GM21528 (cell line): ENCODE data around the gene NT5DC3.
"Not testable (repeated sequence)": the region's sequence is repeated elsewhere in the genome, so short reads cannot be mapped to it uniquely, and the experiment has no call there.

ENCODE experiments used
- ATAC-seq: cut with Tn5 transposase; IDR thresholded peaks from one replicate; pipeline ENCODE4 v1.9.1; 2021; ENCODE audit warnings: mild to moderate bottlenecking, moderate library complexity; ENCODE audit not compliant: unreplicated experiment, low FRiP score

The NT5DC3 gene

DNA sequence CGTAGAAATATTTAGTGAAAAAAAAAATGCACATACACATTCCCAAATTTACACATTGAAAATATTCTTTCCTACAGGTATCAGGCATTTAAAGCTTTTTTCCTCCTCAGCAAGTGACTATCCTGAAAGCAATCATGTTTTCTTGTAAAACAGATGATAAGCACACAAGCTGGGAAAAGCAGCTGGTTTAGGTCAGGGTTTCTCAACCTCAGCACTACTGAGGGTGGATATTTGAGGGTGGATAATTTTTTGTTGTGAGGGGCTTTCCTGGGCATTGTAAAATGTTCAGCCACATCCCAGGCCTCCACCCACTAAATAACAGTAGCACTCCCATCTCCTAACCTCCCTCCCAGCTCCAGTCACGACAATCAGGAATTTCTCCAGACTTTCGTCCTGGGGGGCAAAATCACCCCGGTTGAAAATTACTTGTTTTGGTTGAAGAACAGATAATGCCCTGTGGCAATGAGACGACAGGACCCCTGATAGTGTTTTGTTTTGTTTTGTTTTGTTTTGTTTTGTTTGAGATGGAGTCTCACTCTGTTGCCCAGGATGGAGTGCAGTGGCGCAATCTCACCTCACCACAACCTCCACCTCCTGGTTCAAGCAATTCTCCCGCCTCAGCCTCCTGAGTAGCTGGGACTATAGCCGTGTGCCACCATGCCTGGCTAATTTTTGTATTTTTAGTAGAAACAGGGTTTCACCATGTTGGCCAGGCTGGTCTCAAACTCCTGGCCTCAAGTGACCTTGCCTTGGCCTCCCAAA, 15.0 kb upstream of the NT5DC3 start:
- ATAC-seq: no peak

DNA sequence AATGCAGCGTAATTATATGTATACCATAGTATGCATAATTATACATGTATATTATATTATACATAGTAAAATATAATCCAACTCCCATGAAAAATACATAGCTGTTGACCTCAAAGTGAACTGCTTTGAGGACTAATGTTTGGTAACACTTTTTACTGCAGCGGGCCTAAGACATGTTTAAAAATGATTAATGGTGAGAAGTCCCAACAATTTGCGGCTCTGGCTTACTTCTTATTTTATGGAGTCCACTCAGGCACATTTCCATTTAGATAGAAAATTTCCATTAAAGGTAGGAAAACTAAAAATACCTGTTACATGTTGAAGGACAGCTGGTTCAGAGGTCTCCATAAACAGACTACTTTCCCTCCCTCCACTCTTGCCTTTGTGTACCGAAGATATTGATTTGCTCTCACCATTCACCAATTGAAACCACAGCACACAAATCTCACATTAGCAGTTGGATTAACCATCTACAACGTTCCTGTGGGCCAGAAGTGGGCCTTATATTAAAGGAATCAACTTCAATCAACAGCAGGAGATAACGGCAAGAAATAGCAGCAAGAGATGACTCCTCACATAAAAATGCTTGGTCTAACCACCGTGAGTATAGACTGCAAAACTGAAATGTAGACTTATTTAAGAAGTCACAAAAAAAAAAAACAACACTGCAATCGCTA, 14.1 kb upstream of the NT5DC3 start:
- ATAC-seq: no peak

DNA sequence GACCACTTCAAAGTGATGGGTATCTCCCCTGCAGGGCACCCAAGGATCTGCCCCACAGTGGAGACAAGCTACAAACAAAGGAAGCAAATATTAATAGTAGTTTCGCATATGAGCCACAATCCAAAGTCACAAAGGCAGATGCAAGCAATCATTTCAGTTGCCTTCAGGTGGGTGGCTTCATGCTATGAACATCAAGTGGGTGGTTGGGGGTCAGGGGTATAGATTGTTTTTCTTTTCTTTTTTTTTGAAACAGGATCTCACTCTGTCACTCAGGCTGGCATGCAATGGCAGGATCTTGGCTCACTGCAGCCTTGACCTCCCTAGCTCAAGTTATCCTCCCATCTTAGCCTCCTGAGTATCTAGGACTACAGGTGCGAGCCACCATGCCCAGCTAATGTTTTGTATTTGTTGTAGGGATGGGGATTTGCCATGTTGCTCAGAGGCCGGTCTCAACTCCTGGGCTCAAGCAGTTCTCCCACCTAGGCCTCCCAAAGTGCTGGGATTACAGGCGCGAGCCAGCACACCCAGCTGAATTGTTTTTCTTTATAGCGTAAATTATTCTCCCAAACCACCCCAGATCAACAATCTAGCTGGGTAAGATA, 13.4 kb upstream of the NT5DC3 start:
- ATAC-seq: no peak

DNA sequence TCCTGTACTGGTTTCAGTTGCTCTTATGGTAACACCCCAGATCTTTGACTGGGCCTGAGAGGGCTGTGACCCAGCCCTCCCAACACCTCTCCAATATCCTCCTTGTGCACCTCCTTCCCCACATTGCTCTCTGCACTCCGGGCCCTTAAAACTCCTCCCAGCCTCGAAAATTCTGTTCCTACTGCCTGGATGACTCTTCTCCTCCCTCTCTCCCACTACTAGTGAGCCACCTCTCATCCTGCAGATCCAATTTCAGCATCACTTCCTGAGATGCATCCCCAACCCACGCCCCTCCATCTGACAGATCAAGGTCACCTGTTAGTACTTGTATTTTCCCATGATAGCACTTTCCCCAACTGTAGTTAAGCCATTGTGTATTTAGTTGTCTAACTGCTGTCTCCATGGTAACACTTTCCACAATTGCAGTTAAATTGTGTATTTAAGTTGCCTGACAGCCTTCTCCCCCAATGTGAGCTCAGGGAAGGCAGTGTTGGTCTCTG, 11.5 kb upstream of the NT5DC3 start:
- ATAC-seq: no peak

DNA sequence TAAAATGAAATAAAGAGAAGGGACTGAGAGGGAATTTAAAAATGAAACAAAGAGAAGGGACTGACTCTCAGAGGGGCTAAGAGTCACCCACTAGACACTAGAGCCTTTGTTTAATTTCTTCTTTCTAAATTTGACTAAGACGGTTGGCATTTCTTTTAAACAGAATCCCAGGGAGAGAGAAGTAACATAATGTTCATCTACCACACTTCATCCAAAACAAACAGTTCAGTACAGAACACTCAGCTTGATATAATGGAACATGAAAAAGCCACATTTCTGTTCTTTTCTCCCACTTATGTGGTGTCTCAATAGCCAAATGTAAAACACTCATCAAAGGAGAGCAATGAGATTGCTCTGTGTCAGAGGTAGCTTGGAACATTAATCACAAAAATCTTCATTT, 10.1 kb upstream of the NT5DC3 start:
- no peak for ATAC-seq

DNA sequence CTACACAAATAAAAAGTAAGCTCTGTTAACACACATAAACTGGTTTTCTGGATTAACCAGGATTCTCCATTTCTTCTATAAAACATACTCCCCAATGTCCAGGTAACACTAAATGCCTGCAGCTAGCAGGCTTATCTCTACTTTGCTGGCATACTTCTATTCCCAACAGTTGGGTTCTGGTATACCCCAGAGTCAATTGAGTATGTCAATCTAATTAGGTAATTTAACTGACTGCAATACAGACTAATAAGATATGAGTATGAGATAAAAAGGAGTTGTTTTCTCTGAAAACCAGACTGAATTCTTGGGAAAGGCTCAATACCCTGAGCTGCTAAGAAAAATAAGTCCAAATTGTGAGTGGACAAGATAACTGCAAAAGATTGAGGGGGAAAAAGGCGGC, 9.4 kb upstream of the NT5DC3 start:
- ATAC-seq: no peak

DNA sequence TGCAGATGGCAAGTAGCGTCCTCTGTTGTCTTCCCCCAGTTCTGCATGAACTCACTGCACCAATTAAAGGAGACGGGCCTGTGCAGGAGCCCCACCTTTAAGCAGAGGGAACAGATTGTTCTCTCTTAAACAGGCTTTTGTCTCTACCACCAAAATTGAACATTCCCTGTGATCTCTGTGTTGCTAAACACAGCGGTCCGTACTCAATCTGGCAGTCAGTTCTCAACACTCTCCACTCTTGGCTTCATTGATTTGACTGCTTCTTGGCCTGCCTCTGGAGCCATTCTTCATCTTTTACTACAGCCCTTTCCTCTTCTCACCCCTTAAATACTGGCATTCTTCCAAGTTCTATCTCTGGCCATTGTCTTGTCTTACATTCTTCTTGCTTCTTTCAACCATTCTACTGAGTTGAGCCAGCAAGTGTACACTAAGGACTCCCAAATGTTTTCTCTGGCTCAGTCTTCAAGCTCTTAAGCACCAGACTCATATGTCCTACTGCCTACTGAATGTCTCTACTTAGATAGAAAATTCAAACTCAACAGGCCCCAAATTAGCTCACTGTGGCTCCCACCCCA, 8.0 kb upstream of the NT5DC3 start:
- no peak for ATAC-seq

DNA sequence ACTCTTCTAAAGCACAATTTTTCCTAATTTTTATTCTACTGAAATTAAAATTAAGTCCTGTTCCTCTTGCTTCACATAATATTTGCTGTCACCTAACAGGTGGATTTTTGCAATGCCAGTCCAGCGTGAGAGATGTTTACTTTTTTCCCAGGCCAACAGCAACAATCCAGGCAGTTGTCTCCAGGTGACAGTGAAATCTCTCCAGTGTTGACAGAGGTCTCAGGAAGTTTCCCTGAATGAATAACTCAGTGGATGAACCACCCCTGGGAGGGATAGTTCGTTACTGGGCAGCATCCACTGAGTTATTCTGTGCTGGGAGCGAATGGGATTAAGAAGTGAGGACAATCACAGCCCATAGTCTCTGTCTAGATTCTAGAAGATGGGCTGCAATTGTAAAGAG, 7.1 kb upstream of the NT5DC3 start:
- ATAC-seq: no peak

DNA sequence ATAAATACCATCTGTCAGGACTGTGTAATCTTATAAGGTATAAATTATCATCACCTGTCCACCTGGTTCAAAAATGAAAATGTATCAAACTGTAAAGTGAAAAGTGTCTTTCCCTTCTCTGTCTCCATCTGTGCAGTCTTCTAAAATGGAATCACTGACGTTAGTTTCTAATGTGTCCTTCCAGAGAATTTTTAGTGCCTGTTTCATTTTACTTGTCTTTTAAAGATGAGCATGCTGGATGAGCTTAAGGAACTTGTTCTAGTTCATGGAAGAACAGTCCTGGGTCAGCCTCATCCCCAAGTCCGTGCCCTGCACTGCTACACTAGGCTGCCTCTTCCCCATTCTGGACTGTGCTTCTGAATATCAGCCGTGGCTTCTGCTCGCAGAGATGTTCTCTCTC, 5.4 kb upstream of the NT5DC3 start:
- no peak for ATAC-seq

DNA sequence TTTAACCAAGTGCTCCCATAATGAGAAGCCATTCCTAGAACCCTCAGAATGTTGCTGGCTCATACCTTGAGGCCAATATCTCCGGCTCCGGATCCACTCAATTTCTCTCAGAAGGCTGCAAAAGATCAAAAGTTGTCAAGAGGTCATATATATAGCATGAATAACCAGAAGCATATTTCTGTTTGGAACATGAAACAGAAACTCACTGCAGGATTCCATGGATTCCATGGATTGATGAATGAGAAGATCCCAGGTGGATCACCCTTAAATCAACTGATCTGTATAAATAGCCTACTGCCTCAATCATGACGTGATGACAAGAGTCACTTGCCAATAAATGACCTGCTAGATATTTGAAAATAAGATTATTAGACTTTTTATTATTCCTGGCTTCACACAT, 3.3 kb upstream of the NT5DC3 start:
- ATAC-seq: no peak

DNA sequence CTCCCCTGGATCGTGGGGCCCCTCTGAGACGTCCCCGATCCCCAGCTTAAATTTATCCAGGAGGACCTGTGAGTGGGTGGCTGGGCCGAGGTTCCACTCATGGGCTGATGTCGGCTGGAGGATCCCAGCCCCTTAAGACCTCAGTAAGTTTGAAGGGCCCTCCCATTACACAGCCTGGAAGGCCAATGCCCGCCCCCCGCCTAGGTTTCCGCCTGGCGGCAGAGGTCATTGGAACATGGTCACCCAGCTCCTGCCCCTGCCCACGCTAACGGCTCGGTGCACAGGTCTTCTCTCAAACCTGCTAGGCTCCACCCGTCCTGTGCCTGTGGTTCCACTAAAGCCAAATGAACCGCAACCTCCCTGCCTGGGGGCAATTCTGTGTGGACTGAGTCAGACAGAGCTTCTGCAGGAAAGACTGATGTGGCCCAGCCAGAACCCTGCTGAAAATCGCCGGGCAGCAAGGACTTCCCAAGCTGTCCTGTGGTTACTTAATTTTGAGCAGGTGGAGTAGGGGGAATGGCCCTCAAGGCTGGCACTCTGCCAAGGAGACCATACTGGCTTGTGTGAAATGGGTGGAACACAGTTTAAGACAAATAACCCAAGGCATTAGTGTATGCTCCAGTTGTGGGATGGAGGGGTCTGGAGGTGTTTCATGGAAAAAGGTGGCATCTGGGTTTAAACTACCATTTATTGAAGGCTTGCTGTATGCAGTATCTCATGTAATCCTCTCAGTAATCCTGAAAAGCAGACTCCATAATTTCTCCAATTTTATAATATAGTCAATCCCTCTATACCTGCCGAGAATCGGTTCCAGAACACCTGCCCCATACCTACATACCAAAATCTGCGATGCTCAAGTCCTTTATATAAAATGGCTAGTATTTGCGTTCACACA, 903 bp upstream of the NT5DC3 start:
- peak; percentile 22 for ATAC-seq

DNA sequence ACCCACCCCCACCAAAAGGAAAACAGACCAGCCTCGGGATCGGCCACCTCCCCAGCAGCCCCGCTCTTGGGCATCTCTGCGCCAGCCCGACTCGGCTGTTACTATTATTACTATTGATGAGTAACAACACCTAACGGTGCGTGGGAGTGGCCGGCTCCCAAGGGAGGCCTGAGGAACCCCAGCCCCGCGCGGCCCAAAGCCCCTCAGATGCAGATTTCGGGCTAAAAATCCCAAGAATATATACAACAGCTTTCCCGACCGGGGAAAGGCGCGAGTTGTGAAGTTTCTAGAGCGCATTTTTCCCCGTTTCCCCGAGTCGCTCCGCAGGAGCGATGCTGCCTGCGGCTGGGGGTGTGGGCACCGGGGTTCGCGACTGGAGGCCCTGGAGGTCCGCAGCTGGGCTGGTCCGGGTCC, 565 bp downstream of the NT5DC3 start:
- peak; percentile 39 for ATAC-seq

DNA sequence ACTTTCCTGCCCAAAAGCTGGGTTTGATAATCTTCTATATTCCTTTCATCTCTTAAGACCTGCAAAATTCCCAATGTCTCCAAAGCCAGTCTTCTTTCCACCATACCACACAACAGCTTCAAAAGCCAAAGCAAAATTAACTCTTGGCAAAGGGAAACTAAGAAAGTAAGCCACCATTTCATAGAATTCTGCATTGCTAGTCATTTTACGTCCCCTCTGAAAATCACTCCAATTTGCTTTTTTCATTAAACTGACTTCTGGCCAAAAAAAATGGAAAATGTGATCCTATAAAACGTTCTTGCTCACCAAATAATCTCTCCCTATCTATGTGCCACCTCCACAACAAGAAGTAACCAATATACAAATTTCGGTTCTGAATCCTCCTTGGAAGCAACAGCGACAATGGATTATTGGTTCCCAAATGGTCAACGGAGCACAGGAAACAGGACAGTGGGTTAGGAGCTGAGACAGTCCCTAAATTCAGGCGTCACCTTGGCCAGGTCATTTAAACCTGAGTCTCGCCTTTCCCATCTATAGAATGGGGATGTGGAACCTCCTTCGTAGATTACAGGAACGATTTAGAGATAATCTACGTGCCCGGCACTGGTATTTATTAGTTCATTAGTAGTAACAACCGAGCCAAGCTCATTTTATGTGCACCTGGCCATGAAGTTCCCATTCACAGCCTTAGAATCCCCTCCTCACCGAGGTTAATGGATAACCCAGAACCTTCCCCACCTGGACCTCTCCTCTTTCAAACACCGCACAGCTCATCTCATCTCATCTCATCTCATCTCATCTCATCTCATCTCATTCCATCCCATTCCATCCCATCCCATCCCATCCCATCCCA, 1.2 kb downstream of the NT5DC3 start:
- no peak for ATAC-seq

DNA sequence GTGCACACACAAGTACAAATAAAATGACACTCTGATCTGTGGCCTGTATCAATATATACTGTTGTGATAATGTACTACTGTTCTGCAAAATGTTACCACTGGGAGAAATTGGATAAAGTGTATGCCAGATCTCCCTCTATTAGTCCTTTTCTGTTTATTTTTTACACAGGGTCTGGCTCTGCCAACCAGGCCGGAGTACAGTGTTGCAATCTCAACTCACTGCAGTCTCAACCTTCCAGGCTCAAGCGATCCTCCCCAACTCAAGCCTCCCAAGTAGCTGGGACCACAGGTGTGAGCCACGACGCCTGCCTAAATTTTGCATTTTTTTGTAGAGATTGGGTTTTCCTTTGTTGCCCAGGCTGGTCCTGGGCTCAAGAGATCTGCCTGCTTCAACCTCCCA, 1.9 kb downstream of the NT5DC3 start:
- ATAC-seq: no peak

DNA sequence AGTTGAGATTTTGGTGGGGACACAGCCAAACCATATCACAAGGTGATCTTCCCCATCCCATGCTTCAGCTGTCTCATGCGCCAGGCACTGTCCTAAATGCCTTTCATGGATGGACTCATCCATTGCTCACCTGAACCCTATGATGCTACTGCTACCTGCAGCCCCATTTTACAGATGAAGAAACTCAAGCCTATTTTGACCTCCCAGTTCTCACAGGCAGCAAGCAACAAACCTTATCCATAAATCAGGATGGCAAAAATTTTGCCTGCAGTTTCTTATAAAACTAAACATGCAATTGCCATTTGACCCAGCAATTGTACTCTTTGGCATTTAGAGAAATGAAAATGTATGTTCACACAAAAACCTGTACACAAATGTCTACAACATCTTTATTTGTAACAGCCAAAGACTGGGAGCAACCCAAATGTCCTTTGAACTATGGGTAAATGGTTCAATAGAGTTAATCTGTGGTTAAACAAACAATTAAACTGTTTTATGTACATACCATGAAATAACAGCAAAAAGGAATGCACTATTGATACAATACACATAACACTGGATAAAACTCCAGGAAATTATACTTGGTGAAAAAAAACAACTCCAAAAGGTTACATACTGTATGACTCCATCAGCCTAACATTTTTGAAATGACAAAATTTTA, 2.6 kb downstream of the NT5DC3 start:
- no peak for ATAC-seq

DNA sequence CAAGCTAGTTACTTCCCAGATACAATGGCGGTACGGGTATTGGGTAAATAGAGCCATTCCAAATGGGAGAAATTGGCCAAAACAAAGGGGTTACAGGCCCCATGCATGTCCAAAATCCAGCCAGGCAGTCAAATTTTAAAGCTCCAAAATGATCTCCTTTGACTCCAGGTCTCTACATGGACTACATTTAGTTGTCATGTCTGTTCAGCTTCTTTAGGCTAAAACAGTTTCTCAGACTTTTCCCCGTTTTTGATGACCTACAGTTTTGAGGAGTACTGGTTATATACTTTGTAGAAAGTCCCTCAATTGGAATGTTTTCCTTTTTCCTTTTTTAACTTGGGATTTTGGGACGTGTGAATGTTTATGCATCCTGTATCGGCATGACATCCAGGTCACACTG, 4.7 kb downstream of the NT5DC3 start:
- ATAC-seq: no peak

DNA sequence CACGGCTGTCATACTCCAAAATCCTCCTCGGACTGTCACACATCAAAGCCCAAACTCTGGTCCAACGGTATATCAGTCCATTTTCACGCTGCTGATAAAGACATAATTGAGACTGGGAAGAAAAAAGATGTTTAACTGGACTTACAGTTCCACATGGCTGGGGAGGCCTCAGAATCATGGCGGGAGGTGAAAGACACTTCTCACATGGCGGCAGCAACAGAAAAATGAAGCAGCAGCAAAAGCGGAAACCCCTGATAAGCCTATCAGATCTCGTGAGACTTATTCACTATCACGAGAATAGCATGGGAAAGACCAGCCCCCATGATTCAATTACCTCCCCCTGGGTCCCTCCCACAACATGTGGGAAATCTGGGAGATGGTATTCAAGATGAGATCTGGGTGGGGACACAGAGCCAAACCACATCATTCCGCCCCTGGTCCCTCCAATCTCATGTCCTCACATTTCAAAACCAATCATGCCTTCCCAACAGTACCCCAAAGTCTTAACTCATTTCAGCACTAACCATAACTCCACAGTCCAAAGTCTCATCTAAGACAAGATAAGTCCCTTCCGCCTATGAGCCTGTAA, 5.2 kb downstream of the NT5DC3 start:
- ATAC-seq: not testable (repeated sequence)

DNA sequence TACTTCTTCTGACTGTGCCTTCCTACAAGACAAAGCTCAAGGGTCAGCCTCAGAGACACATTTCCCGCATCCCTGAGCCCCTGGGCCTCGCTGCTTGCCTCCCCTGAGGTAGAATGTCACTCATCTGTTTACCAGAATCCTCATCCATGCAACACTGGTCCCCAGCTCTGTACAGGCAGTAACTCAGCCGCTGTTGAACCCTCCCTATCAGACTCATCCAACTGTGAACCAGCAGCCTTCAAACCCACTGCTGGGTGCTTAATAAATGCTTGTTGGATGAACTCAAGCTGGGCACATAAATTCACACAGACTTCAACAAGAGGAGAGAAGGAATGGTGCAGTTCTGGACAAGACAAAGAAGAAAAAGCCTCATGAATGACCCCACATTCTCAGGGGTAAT, 6.1 kb downstream of the NT5DC3 start:
- no peak for ATAC-seq

DNA sequence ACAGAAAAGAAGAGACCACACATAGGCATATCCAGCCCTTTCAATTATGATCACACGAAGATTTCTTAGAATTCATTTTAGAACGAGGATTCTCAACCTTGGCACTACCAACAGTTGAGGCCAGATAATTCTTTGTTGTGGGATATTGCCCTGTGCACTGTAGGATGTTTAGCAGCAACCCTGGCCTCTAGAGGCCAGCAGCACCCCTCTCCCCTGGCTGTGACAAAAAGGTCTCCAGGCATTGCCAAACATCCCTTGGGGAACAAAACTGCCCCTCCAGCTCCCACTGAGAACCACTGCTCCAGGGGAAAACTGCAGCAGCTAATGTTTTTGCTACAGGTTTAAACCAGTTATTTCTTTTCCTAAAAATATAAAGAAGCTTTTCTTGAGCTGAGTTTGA, 7.1 kb downstream of the NT5DC3 start:
- ATAC-seq: no peak
